HepG2 (cell line): ENCODE measurements around the gene MMD2. TPM values are rescaled to one million over a fixed set of nuclear protein-coding genes. Genes with fewer than 3 reads are reported as not detected.
A peak's percentile ranks its signal among the peaks of the same experiment; 100 is the strongest.

Experiments used
- FOXC1 ChIP-seq: sonication (generic); formaldehyde crosslinking; IDR thresholded peaks from 2 replicates; pipeline ENCODE4 v1.8.0; 2022; ENCODE audit warnings: mild to moderate bottlenecking, missing genetic modification reagents, borderline replicate concordance
- MXI1 ChIP-seq: IDR thresholded peaks from 3 replicates; pipeline ENCODE4 v1.6.1; 2012; ENCODE audit warnings: low read depth, low read length, inconsistent platforms, borderline replicate concordance
- RXRB ChIP-seq: IDR thresholded peaks from 2 replicates; pipeline ENCODE4 v1.6.1; 2016; ENCODE audit warnings: borderline replicate concordance, missing genetic modification reagents, missing compliant biosample characterization
- ZBTB38 ChIP-seq: sonication (generic); formaldehyde crosslinking; IDR thresholded peaks from 2 replicates; pipeline ENCODE4 v1.5.1; 2020; ENCODE audit warnings: mild to moderate bottlenecking, missing genetic modification reagents
- ZNF263 ChIP-seq: sonication (generic); formaldehyde crosslinking; IDR thresholded peaks from 2 replicates; pipeline ENCODE4 v1.4.0; 2020; ENCODE audit warnings: missing genetic modification reagents
- ZNF570 ChIP-seq: sonication (generic); formaldehyde crosslinking; IDR thresholded peaks from 2 replicates; pipeline ENCODE4 v1.4.0; 2020; ENCODE audit warnings: mild to moderate bottlenecking, missing genetic modification reagents, borderline replicate concordance
- ZNF7 ChIP-seq: IDR thresholded peaks from 2 replicates; pipeline ENCODE4 v1.6.1; 2016; ENCODE audit warnings: missing biosample characterization, missing genetic modification reagents
- ZNF713 ChIP-seq: sonication (generic); formaldehyde crosslinking; IDR thresholded peaks from 2 replicates; pipeline ENCODE4 v1.4.0; 2020; ENCODE audit warnings: mild to moderate bottlenecking, missing genetic modification reagents
- ZNF790 ChIP-seq: sonication (generic); formaldehyde crosslinking; IDR thresholded peaks from 2 replicates; pipeline ENCODE4 v1.8.0; 2022; ENCODE audit warnings: missing genetic modification reagents, mild to moderate bottlenecking, borderline replicate concordance
- polyA plus RNA-seq, 8 experiments: library from polyadenylated mRNA; depleted of rRNA in 3 of 8; stranded (reverse) in 7 of 8; unstranded in 1 of 8; fragments of >200 nt; fragmentation: Illumina TruSeq in 4 of 8; extraction: Trizol in 4 of 8; gene quantifications; 2 replicates each; pipeline versions ENCODE4 v1.2.1 to v1.2.3, GENCODE V29; 2011 to 2016; ENCODE audit warnings: low read depth in 4 of 8, missing spikeins in 1 of 8, mixed read lengths in 1 of 8; ENCODE audit not compliant: insufficient read depth in 1 of 8
- total RNA-seq, 5 experiments: library from RNA; depleted of rRNA; stranded (reverse); fragments of >200 nt; fragmentation: Illumina TruSeq; extraction: Trizol; gene quantifications; 2 replicates each; pipeline ENCODE4 v1.2.3, GENCODE V29; 2016; ENCODE audit warnings: low read depth in 1 of 5
- TF ChIP-seq, protein P1 (sequence below): sonication (generic); formaldehyde crosslinking; IDR thresholded peaks from 2 replicates; pipeline ENCODE4 v1.4.0; 2020; ENCODE audit warnings: missing genetic modification reagents
- TF ChIP-seq, protein P2 (sequence below): sonication (generic); formaldehyde crosslinking; IDR thresholded peaks from 2 replicates; pipeline ENCODE4 v1.5.0; 2020; ENCODE audit warnings: mild to moderate bottlenecking, missing genetic modification reagents, moderate library complexity
- TF ChIP-seq, protein P3 (sequence below): sonication (generic); formaldehyde crosslinking; IDR thresholded peaks from 2 replicates; pipeline ENCODE4 v1.4.0; 2020; ENCODE audit warnings: missing genetic modification reagents, borderline replicate concordance
- TF ChIP-seq, protein P4 (sequence below): sonication (generic); formaldehyde crosslinking; conservative IDR thresholded peaks from 2 replicates; pipeline ENCODE4 v1.8.1; 2023; ENCODE audit warnings: missing genetic modification reagents

The MMD2 gene
- total and polyA plus RNA-seq, 2 of the 13 experiments (the other 11 are each of a cell fraction or from before 2014, with no cell fraction given): not detected

DNA sequence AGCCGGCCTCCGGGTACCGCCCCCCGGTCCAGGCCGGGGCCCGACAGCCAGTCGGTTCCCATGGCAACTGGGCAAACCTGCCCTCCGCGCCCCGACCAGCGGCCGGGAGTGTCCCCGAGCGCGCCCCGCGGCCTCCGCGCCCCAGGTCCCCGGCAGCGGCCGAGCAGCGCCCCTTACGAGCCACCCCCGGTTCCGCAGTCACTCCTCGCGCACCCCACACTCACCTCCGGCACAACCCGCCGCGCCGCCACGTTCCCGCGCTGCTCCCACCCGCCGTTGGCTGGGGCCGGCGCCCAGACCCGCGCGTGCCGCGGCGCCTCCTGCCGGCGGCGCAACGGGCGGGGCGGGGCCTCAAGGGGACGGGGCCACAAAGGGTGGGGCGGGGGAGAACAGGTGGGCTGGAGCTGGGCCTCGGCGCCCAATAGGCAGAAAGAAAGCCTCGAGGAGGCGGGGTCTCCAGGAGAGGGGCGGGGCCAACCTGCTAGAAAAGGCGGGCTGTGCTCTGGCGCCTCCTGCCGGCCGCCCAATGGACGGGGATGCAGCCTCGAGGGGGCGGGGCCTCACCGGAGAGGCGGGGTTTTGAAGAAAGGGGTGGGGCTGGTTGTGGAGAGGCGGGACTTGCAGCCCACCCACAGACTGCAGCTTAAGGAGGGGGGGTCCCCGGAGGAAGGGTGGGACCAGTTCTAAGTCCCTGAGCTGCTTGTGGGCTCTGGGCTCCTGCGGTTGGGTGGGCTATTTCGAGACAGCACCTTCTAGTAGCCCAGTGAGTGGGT lies 75.4 kb downstream of the MMD2 start, which contains the start of gene RADIL (continued):
- TF ChIP-seq, protein P1, sequence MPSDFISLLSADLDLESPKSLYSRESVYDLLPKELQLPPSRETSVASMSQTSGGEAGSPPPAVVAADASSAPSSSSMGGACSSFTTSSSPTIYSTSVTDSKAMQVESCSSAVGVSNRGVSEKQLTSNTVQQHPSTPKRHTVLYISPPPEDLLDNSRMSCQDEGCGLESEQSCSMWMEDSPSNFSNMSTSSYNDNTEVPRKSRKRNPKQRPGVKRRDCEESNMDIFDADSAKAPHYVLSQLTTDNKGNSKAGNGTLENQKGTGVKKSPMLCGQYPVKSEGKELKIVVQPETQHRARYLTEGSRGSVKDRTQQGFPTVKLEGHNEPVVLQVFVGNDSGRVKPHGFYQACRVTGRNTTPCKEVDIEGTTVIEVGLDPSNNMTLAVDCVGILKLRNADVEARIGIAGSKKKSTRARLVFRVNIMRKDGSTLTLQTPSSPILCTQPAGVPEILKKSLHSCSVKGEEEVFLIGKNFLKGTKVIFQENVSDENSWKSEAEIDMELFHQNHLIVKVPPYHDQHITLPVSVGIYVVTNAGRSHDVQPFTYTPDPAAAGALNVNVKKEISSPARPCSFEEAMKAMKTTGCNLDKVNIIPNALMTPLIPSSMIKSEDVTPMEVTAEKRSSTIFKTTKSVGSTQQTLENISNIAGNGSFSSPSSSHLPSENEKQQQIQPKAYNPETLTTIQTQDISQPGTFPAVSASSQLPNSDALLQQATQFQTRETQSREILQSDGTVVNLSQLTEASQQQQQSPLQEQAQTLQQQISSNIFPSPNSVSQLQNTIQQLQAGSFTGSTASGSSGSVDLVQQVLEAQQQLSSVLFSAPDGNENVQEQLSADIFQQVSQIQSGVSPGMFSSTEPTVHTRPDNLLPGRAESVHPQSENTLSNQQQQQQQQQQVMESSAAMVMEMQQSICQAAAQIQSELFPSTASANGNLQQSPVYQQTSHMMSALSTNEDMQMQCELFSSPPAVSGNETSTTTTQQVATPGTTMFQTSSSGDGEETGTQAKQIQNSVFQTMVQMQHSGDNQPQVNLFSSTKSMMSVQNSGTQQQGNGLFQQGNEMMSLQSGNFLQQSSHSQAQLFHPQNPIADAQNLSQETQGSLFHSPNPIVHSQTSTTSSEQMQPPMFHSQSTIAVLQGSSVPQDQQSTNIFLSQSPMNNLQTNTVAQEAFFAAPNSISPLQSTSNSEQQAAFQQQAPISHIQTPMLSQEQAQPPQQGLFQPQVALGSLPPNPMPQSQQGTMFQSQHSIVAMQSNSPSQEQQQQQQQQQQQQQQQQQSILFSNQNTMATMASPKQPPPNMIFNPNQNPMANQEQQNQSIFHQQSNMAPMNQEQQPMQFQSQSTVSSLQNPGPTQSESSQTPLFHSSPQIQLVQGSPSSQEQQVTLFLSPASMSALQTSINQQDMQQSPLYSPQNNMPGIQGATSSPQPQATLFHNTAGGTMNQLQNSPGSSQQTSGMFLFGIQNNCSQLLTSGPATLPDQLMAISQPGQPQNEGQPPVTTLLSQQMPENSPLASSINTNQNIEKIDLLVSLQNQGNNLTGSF (CRISPR knock-in tag): no peak
- TF ChIP-seq RXRB (no peak), MXI1 (peak; percentile 44; the same call in 1 of the 3 replicates), ZBTB38 (no peak), FOXC1 (CRISPR knock-in tag) (no peak), ZNF570 (CRISPR knock-in tag) (no peak), ZNF263 (no peak), ZNF7 (CRISPR knock-in tag) (no peak), ZNF713 (CRISPR knock-in tag) (no peak), ZNF790 (no peak)
- TF ChIP-seq, protein P2, sequence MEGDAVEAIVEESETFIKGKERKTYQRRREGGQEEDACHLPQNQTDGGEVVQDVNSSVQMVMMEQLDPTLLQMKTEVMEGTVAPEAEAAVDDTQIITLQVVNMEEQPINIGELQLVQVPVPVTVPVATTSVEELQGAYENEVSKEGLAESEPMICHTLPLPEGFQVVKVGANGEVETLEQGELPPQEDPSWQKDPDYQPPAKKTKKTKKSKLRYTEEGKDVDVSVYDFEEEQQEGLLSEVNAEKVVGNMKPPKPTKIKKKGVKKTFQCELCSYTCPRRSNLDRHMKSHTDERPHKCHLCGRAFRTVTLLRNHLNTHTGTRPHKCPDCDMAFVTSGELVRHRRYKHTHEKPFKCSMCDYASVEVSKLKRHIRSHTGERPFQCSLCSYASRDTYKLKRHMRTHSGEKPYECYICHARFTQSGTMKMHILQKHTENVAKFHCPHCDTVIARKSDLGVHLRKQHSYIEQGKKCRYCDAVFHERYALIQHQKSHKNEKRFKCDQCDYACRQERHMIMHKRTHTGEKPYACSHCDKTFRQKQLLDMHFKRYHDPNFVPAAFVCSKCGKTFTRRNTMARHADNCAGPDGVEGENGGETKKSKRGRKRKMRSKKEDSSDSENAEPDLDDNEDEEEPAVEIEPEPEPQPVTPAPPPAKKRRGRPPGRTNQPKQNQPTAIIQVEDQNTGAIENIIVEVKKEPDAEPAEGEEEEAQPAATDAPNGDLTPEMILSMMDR (CRISPR knock-in tag): peak; percentile 90
- TF ChIP-seq, protein P3, sequence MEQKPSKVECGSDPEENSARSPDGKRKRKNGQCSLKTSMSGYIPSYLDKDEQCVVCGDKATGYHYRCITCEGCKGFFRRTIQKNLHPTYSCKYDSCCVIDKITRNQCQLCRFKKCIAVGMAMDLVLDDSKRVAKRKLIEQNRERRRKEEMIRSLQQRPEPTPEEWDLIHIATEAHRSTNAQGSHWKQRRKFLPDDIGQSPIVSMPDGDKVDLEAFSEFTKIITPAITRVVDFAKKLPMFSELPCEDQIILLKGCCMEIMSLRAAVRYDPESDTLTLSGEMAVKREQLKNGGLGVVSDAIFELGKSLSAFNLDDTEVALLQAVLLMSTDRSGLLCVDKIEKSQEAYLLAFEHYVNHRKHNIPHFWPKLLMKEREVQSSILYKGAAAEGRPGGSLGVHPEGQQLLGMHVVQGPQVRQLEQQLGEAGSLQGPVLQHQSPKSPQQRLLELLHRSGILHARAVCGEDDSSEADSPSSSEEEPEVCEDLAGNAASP (CRISPR knock-in tag): 0 out of 2 replicates have a peak, but pooled peaks have one; percentile 11
- TF ChIP-seq, protein P4, sequence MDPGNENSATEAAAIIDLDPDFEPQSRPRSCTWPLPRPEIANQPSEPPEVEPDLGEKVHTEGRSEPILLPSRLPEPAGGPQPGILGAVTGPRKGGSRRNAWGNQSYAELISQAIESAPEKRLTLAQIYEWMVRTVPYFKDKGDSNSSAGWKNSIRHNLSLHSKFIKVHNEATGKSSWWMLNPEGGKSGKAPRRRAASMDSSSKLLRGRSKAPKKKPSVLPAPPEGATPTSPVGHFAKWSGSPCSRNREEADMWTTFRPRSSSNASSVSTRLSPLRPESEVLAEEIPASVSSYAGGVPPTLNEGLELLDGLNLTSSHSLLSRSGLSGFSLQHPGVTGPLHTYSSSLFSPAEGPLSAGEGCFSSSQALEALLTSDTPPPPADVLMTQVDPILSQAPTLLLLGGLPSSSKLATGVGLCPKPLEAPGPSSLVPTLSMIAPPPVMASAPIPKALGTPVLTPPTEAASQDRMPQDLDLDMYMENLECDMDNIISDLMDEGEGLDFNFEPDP: no peak
